Left lung (tissue), 10 donors: Measurements from ENCODE around the gene RNF224. TPM values are rescaled to one million over a fixed set of nuclear protein-coding genes. Genes with fewer than 3 reads are reported as not detected.

Experiments used
- ATAC-seq: fragments of 200-7000 bp; cut with Tn5 transposase; one replicate; pipeline ENCODE4 v1.9.1; 2020; ENCODE audit warnings: moderate library complexity
- DNase-seq, 4 donors: peaks; one replicate each; pipeline ENCODE4 v3.0.0-alpha.2; 2013 to 2020
- H3K27ac ChIP-seq, 2 donors: fragments of 200-600 bp; sonication (generic) in 1 of 2; one replicate each; pipeline versions ENCODE4 v1.5.0 to v1.8.0; 2020 to 2021
- H3K27me3 ChIP-seq, 2 donors: fragments of 200-600 bp; sonication (generic) in 1 of 2; one replicate each; pipeline versions ENCODE4 v1.5.0 to v1.8.0; 2020 to 2021
- H3K36me3 ChIP-seq, 2 donors: fragments of 200-600 bp; sonication (generic) in 1 of 2; one replicate each; pipeline versions ENCODE4 v1.5.0 to v1.8.0; 2020 to 2021
- H3K4me1 ChIP-seq, 2 donors: fragments of 200-600 bp; one replicate each; pipeline ENCODE4 v1.8.0; 2021
- H3K4me3 ChIP-seq, 2 donors: fragments of 200-600 bp; sonication (generic) in 1 of 2; one replicate each; pipeline versions ENCODE4 v1.5.0 to v1.8.0; 2020 to 2021; ENCODE audit warnings: mild to moderate bottlenecking in 1 of 2
- H3K9me3 ChIP-seq, 2 donors: fragments of 200-600 bp; sonication (generic) in 1 of 2; one replicate each; pipeline versions ENCODE4 v1.5.0 to v1.8.0; 2020 to 2021
- CTCF ChIP-seq, 2 donors: fragments of 200-600 bp; sonication (generic) in 1 of 2; IDR thresholded peaks; one replicate each; pipeline versions ENCODE4 v1.5.0 to v1.8.0; 2021; ENCODE audit warnings: antibody characterized with exemption in 2 of 2
- intact Hi-C, 2 donors: fragments of 100-400 bp; cut with DNase I; formaldehyde crosslinking; loops; one replicate each; pipeline versions ENCODE4 v1.11.2 to v1.14.2; 2022
- polyA plus RNA-seq, 6 donors: library from polyadenylated mRNA; unstranded; fragments of 120-200 nt; gene quantifications; one replicate each; pipeline ENCODE4 v1.2.1, GENCODE V29; 2013; ENCODE audit not compliant: insufficient read length in 6 of 6
- total RNA-seq, 2 donors: library from RNA; stranded (reverse); fragmentation: NEBNext Ultra II Directional; extraction: Animal tissue kit (Norgen Biotek cat#: 25700); gene quantifications; one replicate each; pipeline ENCODE4 v1.2.1, GENCODE V29; 2021
- donor health status: DM: no; HTN: yes; CAD: no.
- donor health status: DM: no; HTN: no; CAD: no.

The RNF224 gene
- total and polyA plus RNA-seq, 8 donors = 0.15 to 4.8 (median 2.6) TPM

- peak; percentile 85 for ATAC-seq
- no peak for TF ChIP-seq CTCF (IDR thresholded peaks at IDR 0.05)
- H3K4me1 ChIP-seq = peaks cover 10 to 34% of the 10 kb centered on the region in 2 donors
- H3K27ac ChIP-seq = peak overlapping the region in 1 of 2 donors; percentile 44
- intact Hi-C loops = no loop called here
- peaks cover 0 to 35% of the 10 kb centered on the region in 2 donors for H3K36me3 ChIP-seq
- peak overlapping the region in 1 of 2 donors; percentile 24 for H3K4me3 ChIP-seq
- H3K27me3 ChIP-seq = peaks cover 0 to 16% of the 10 kb centered on the region in 2 donors
- peak in 3 of 4 donors; percentile 54 to 91 (median 74) for DNase-seq
- no peaks in the 10 kb centered on the region for H3K9me3 ChIP-seq
Observed at GRCh38 chr9:137217276-137218211, 9.8 kb upstream of the RNF224 start.

- Histone ChIP-seq H3K4me3 (no peak overlapping the region), H3K9me3 (no peaks in the 10 kb centered on the region), H3K36me3 (peaks cover 0 to 35% of the 10 kb centered on the region in 2 donors), H3K4me1 (peaks cover 16 to 42% of the 10 kb centered on the region in 2 donors), H3K27ac (peak overlapping the region; percentile 7 to 28), H3K27me3 (peaks cover 0 to 18% of the 10 kb centered on the region in 2 donors)
- intact Hi-C loops = no loop called here
- TF ChIP-seq CTCF (IDR thresholded peaks at IDR 0.05) = no peak
- ATAC-seq (no peak), DNase-seq (no peak)
Observed at GRCh38 chr9:137218212-137218753, 9.0 kb upstream of the RNF224 start.

GRCh38 chr9:137218754-137219271 lies 8.5 kb upstream of the RNF224 start:
- H3K27ac ChIP-seq = peak overlapping the region; percentile 7 to 28
- ATAC-seq (peak; percentile 41), DNase-seq (peak in 1 of 4 donors; percentile 61)

GRCh38 chr9:137219757-137220316 lies 7.5 kb upstream of the RNF224 start:
- H3K36me3 ChIP-seq = peaks cover 0 to 21% of the 10 kb centered on the region in 2 donors
- intact Hi-C loops = no loop called here
- peaks cover 16 to 53% of the 10 kb centered on the region in 2 donors for H3K4me1 ChIP-seq

More at GRCh38 chr9:137218754-137219271, 8.5 kb upstream of the RNF224 start:
- H3K9me3 ChIP-seq = no peaks in the 10 kb centered on the region
- H3K36me3 ChIP-seq = peaks cover 0 to 31% of the 10 kb centered on the region in 2 donors
- H3K4me1 ChIP-seq = peaks cover 16 to 43% of the 10 kb centered on the region in 2 donors
- H3K27me3 ChIP-seq = peaks cover 0 to 18% of the 10 kb centered on the region in 2 donors
- H3K4me3 ChIP-seq = no peak overlapping the region
- intact Hi-C loops = no loop called here
- no peak for TF ChIP-seq CTCF (IDR thresholded peaks at IDR 0.05)

More at GRCh38 chr9:137219757-137220316, 7.5 kb upstream of the RNF224 start:
- no peak overlapping the region for H3K4me3 ChIP-seq
- peaks cover 0 to 18% of the 10 kb centered on the region in 2 donors for H3K27me3 ChIP-seq
- TF ChIP-seq CTCF (IDR thresholded peaks at IDR 0.05) = no peak
- no peaks in the 10 kb centered on the region for H3K9me3 ChIP-seq
- H3K27ac ChIP-seq = no peak overlapping the region
- DNase-seq = no peak
- ATAC-seq = no peak
